Measurements from ENCODE around the gene SPIB. TPM values are rescaled to one million over a fixed set of nuclear protein-coding genes. Genes with fewer than 3 reads are reported as not detected.

SPIB gene
- total and polyA plus RNA-seq, 12 donors, result 0.10 to 0.42 (median 0.20) TPM; not detected in 9

DNA sequence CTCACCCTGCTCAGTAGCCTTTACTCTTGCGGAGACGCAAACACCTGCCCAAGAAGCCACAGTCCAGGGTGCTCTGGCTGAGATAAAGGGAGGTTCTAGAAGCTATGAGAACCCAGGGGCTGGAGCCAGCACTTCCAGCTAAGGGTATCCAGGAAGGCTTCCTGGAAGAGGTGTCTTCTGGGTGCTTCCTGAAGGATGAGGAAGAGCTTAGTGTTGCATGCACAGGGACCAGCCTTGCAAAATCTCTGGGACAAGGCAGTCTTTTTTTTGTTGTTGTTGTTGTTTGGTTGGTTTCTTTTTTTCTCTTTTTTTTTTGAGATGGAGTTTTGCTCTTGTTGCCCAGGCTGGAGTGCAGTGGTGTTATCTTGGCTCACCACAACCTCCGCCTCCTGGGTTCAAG lies 34.5 kb downstream of the SPIB start:
- Histone ChIP-seq H3K27me3 (peaks cover 0 to 43% (median 28%) of the 10 kb centered on the region in 7 donors), H3K4me3 (no peak overlapping the region), H3K9me3 (peaks cover 0 to 5% (median 0%) of the 10 kb centered on the region in 11 donors), H3K4me1 (no peaks in the 10 kb centered on the region), H3K36me3 (no peaks in the 10 kb centered on the region), H3K27ac (no peak overlapping the region)
- no peak for TF ChIP-seq CTCF (IDR thresholded peaks at IDR 0.05)
- WGBS, 2 donors, result 91 to 94% methylated on average over 3 of the region's 3 CpGs
- intact Hi-C loops (cut with DNase I), result no loop called here
- DNase-seq (no peak), ATAC-seq (no peak)

DNA sequence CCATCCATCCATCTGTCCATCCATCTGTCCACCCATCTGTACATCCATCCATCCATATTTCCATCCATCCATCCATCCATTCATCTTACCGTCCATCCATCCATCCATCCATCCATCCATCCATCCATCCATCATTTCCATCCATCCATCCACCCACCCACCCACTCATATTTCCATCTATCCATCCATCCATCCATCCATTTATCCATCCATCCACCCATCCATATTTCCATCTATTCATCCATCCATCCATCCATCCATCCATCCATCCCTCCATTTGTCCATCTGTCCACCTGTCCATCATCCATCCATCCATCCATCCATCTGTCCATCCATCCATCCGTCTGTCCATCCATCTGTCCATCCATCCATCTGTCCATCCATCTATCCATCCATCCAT lies 37.3 kb downstream of the SPIB start:
- Histone ChIP-seq H3K4me3 (no peak overlapping the region), H3K27ac (no peak overlapping the region), H3K4me1 (no peaks in the 10 kb centered on the region), H3K36me3 (no peaks in the 10 kb centered on the region), H3K9me3 (no peaks in the 10 kb centered on the region), H3K27me3 (peaks cover 0 to 45% (median 41%) of the 10 kb centered on the region in 7 donors)
- WGBS, 2 donors, result 83 to 87% methylated on average over 2 of the region's 2 CpGs
- TF ChIP-seq CTCF (IDR thresholded peaks at IDR 0.05), result no peak
- intact Hi-C loops (cut with DNase I), result no loop called here
- no peak for ATAC-seq
- DNase-seq, result no peak

- no peak overlapping the region for H3K4me3 ChIP-seq
- ATAC-seq, result no peak
- H3K4me1 ChIP-seq, result no peaks in the 10 kb centered on the region
- intact Hi-C loops (cut with DNase I), result no loop called here
- no peak for TF ChIP-seq CTCF (IDR thresholded peaks at IDR 0.05)
- H3K36me3 ChIP-seq, result no peaks in the 10 kb centered on the region
- no peaks in the 10 kb centered on the region for H3K9me3 ChIP-seq
- WGBS, 2 donors, result 84 to 85% methylated on average over 5 of the region's 5 CpGs
- H3K27me3 ChIP-seq, result peaks cover 0 to 53% (median 48%) of the 10 kb centered on the region in 7 donors
- no peak for DNase-seq
- no peak overlapping the region for H3K27ac ChIP-seq
Observed at GRCh38 chr19:50457300-50457699, 38.6 kb downstream of the SPIB start.

GRCh38 chr19:50458396-50459066 lies 39.8 kb downstream of the SPIB start:
- 33 to 35% methylated on average over 50 of the region's 50 CpGs for WGBS, 2 donors
- H3K27ac ChIP-seq, result no peak overlapping the region
- H3K4me1 ChIP-seq, result no peaks in the 10 kb centered on the region
- no peak overlapping the region for H3K4me3 ChIP-seq
- ATAC-seq, result no peak
- intact Hi-C loops (cut with DNase I), result no loop called here
- no peaks in the 10 kb centered on the region for H3K9me3 ChIP-seq
- DNase-seq, result no peak
- H3K27me3 ChIP-seq, result peaks cover 0 to 61% (median 50%) of the 10 kb centered on the region in 7 donors
- no peaks in the 10 kb centered on the region for H3K36me3 ChIP-seq
- no peak for TF ChIP-seq CTCF (IDR thresholded peaks at IDR 0.05)
